GM18517 (cell line): ENCODE data around the gene PIK3CD.

Experiments
- ATAC-seq: cut with Tn5 transposase; IDR thresholded peaks from one replicate; pipeline ENCODE4 v1.9.1; 2021; ENCODE audit warnings: mild to moderate bottlenecking, moderate library complexity; ENCODE audit not compliant: unreplicated experiment

Gene PIK3CD

DNA sequence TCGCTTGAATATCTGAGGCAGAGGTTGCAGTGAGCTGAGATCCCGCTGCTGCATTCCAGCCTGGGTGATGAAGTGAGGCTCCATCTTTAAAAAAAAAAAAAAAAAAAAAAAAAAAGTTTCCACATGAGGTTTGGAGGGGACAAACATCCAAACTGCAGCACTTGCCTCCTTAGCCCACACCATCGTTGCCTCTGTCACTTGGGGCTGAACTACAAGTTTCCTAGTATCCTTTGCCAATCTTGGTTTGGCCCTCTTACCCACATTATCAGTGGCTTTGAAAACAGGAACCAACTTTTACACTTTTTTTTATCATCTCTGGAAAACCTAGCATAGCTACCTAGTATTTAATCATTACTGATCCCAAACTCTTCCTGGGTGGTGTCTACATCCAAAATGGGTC is 113.0 kb downstream of the PIK3CD start:
- ATAC-seq, result no peak

GRCh38 chr1:9766759-9767442 is 115.4 kb downstream of the PIK3CD start:
- no peak for ATAC-seq

GRCh38 chr1:9767964-9768668 is 116.6 kb downstream of the PIK3CD start:
- ATAC-seq, result no peak

DNA sequence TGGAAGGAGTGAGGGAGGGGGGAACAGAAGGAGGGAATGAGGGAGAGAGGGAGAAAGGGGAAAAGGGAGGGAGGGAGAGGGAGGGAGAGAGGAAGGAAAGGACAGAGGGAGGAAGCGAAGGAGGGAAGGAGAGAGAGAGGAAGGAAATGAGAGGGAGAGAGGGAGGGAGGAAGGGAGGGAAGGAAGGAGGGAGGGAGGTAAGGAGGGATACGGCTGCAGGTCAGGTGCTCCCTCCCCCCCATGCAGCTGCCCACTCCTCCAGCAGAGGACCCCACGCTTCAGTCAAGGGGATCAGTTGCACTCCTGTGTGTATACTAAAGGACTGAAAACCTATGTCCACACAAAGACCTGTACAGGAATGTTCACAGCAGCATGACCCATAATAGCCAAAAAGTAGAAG is 117.5 kb downstream of the PIK3CD start:
- ATAC-seq, result no peak

DNA sequence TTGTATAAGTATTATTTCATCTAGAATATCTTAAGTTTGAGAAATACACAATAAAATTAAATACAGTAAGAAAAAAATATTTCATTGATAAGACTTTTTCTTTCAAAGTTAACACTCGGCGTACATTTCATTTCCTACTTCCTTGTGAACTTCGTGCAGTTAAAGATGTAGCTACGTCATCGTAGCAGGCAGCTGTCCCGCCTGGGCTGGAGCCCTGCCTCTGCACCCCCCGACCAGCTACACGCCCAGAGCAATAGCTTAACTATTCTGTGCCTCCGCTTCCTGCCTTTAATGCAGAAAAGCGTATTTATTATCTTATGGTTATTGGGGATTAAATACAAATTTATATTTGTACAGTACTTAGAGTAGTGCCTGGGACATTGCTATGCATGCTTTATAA is 118.8 kb downstream of the PIK3CD start:
- ATAC-seq, result no peak

DNA sequence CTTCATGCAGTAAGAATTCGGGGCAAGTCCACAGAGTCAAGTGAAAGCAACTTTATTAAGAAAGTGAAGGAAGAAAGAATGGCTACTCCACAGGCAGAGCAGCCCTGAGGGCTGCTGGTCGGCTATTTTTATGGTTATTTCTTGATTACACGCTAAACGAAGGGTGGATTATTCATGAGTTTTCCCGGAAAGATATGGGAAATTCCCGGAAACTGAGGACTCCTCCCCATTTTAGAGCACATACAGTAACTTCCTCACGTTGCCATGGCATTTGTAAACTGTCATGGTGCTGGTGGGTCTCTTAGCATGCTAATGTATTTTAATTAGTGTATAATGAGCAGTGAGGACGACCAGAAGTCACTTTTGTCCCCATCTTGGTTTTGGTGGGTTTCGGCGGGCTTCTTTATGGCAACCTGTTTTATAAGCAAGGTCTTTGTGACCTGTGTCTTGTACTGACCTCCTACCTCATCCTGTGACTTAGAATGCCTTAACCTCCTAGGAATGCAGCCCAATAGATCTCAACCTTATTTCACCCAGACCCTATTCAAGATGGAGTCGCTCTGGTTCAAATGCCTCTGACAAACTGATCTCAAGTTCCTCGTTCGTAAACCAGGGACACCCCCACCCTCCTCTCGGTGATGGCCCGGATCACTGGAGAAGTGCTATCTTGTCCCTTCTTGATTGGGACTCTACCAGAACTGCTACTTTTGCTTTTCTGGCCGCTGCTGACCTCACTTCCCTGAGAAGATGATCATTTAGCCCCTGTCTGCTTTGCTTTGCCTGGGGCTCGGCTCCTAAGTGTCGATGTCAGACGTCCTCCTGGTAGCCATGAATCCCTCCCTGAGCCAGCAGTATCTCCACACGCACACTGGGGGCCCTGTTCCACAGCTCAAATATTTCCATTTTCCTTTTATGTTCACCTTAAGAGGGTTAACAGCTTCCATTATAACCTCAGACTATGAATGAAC is 123.5 kb downstream of the PIK3CD start:
- no peak for ATAC-seq

DNA sequence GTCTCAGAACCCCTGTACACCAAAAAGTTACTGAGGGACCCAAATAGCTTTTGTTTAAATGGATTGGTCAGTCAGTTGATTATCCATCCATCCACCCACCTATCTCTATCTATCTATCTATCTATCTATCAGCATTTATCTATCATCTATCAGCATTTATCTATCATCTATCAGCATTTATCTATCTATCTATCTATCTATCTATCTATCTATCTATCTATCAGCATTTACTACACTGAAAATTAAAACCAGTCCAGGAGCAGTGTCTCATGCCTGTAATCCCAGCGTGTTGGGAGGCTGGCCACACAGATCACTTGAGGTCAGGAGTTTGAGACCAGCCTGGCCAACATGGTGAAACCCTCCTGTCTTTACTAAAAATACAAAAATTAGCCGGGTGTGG is 125.2 kb downstream of the PIK3CD start:
- no peak for ATAC-seq
